CD4-positive, alpha-beta T cell (primary cell): ENCODE data around the gene SEMA6D. TPM values are rescaled to one million over a fixed set of nuclear protein-coding genes. Genes with fewer than 3 reads are reported as not detected.

Source experiments
- ATAC-seq: fragments of 200-7000 bp; cut with Tn5 transposase; one replicate; pipeline ENCODE4 v1.10.0; 2022; ENCODE audit warnings: mild to moderate bottlenecking; ENCODE audit not compliant: poor library complexity
- CTCF ChIA-PET: fragments of 350-600 bp; sonication (Branson Sonifier 250); formaldehyde crosslinking; loops from one replicate; lab custom pipeline; 2021; ENCODE audit warnings: antibody characterized with exemption, inconsistent platforms; lab: Charles Lee
- POLR2A ChIA-PET: fragments of 350-600 bp; sonication (Branson Sonifier 250); formaldehyde crosslinking; loops from one replicate; lab custom pipeline; 2021; ENCODE audit warnings: antibody characterized with exemption, inconsistent platforms; lab: Charles Lee
- DNase-seq, 14 experiments: peaks; one replicate each; pipeline ENCODE4 v3.0.0-alpha.2; 2013 to 2020; ENCODE audit warnings: mixed read lengths in 2 of 14
- H3K27ac ChIP-seq, 2 donors: one replicate each; pipeline versions ENCODE4 v1.5.1 to v1.7.0; 2013; ENCODE audit warnings: low read length in 2 of 2, low read depth in 1 of 2, mild to moderate bottlenecking in 1 of 2
- H3K27me3 ChIP-seq, 2 experiments: 1 replicate in 1 of 2; 2 replicates in 1 of 2; pipeline versions ENCODE4 v1.6.1 to v1.7.0; 2013; ENCODE audit warnings: low read length in 2 of 2, control low read depth in 1 of 2, mild to moderate bottlenecking in 1 of 2, moderate library complexity in 1 of 2; ENCODE audit not compliant: insufficient read depth in 2 of 2, control insufficient read depth in 1 of 2
- H3K36me3 ChIP-seq: one replicate; pipeline ENCODE4 v1.6.1; 2013; ENCODE audit warnings: low read length, control low read depth; ENCODE audit not compliant: insufficient read depth
- H3K4me1 ChIP-seq: one replicate; pipeline ENCODE4 v1.6.1; 2013; ENCODE audit warnings: low read length, control low read depth; ENCODE audit not compliant: insufficient read depth
- H3K4me3 ChIP-seq: one replicate; pipeline ENCODE4 v1.5.1; 2013; ENCODE audit warnings: mild to moderate bottlenecking, low read length, moderate library complexity
- H3K9me3 ChIP-seq, 2 experiments: 1 replicate in 1 of 2; 2 replicates in 1 of 2; pipeline versions ENCODE4 v1.6.1 to v1.7.0; 2013; ENCODE audit warnings: low read length in 2 of 2, mild to moderate bottlenecking in 2 of 2, control low read depth in 1 of 2, moderate library complexity in 1 of 2; ENCODE audit not compliant: control insufficient read depth in 1 of 2, insufficient read depth in 1 of 2
- H3K27ac Mint-ChIP-seq: one replicate; pipeline ENCODE4 v1.8.0; 2020; ENCODE audit warnings: mixed read lengths
- H3K27me3 Mint-ChIP-seq: one replicate; pipeline ENCODE4 v1.8.0; 2021; ENCODE audit warnings: mixed read lengths
- H3K36me3 Mint-ChIP-seq: one replicate; pipeline ENCODE4 v1.8.0; 2021; ENCODE audit warnings: low read depth, mixed read lengths
- H3K4me1 Mint-ChIP-seq: one replicate; pipeline ENCODE4 v1.8.0; 2021; ENCODE audit warnings: low read depth, mixed read lengths
- H3K4me3 Mint-ChIP-seq: one replicate; pipeline ENCODE4 v1.8.0; 2020; ENCODE audit warnings: mild to moderate bottlenecking, mixed read lengths
- H3K9me3 Mint-ChIP-seq: one replicate; pipeline ENCODE4 v1.8.0; 2020; ENCODE audit warnings: mixed read lengths
- CTCF ChIP-seq: fragments of 200-600 bp; IDR thresholded peaks from one replicate; pipeline ENCODE4 v1.8.0; 2022; ENCODE audit warnings: antibody characterized with exemption, mild to moderate bottlenecking
- intact Hi-C, 2 experiments: fragments of 100-400 bp; cut with DNase I in 1 of 2; cut with micrococcal nuclease in 1 of 2; formaldehyde crosslinking; loops; one replicate each; pipeline versions ENCODE4 v1.15.1 to v1.9.0; 2023 to 2025; cut with DNase I, micrococcal nuclease
- total RNA-seq, 174 experiments: library from RNA in 2 of 174; stranded (reverse) in 2 of 174; gene quantifications; one replicate each; pipeline ENCODE4 v1.2.3 and lab custom pipeline; 2021 to 2026

Gene SEMA6D
- total RNA-seq, 2 experiments from 2014 or later = not detected

GRCh38 chr15:47719730-47720129 lies 2.4 kb downstream of the SEMA6D start:
- no peak overlapping the region for H3K4me3 Mint-ChIP-seq
- H3K36me3 Mint-ChIP-seq = no peaks in the 10 kb centered on the region
- H3K36me3 ChIP-seq = no peaks in the 10 kb centered on the region
- no peaks in the 10 kb centered on the region for H3K4me1 ChIP-seq
- H3K27ac Mint-ChIP-seq = no peak overlapping the region
- peaks cover 7% of the 10 kb centered on the region for H3K4me1 Mint-ChIP-seq
- ChIA-PET CTCF (no interaction called here), POLR2A (no interaction called here)
- ATAC-seq (no peak), DNase-seq (no peak)
- peaks cover 78% of the 10 kb centered on the region for H3K27me3 Mint-ChIP-seq
- no peak for TF ChIP-seq CTCF
- intact Hi-C loops = no loop called here
- H3K27me3 ChIP-seq = peaks cover 10 to 60% of the 10 kb centered on the region in 2 experiments
- no peak overlapping the region for H3K4me3 ChIP-seq
- no peak overlapping the region for H3K27ac ChIP-seq
- H3K9me3 ChIP-seq = peaks cover 0 to 14% of the 10 kb centered on the region in 2 experiments
- no peaks in the 10 kb centered on the region for H3K9me3 Mint-ChIP-seq

- H3K4me1 ChIP-seq = no peaks in the 10 kb centered on the region
Observed at GRCh38 chr15:47720555-47720954, 3.2 kb downstream of the SEMA6D start.

GRCh38 chr15:47721676-47722075 lies 4.4 kb downstream of the SEMA6D start:
- intact Hi-C loops = no loop called here
- no peak for TF ChIP-seq CTCF
- Mint-ChIP-seq H3K27me3 (peaks cover 63% of the 10 kb centered on the region), H3K27ac (no peak overlapping the region), H3K9me3 (no peaks in the 10 kb centered on the region), H3K36me3 (no peaks in the 10 kb centered on the region), H3K4me3 (no peak overlapping the region), H3K4me1 (peaks cover 7% of the 10 kb centered on the region)
- H3K36me3 ChIP-seq = no peaks in the 10 kb centered on the region
- peaks cover 10 to 41% of the 10 kb centered on the region in 2 experiments for H3K27me3 ChIP-seq
- peaks cover 0 to 14% of the 10 kb centered on the region in 2 experiments for H3K9me3 ChIP-seq
- POLR2A ChIA-PET = no interaction called here
- H3K4me1 ChIP-seq = no peaks in the 10 kb centered on the region
- ATAC-seq = no peak
- DNase-seq = no peak
- no peak overlapping the region for H3K4me3 ChIP-seq
- no peak overlapping the region for H3K27ac ChIP-seq
- CTCF ChIA-PET = interaction anchor here (1.3 kb wide), 1 partner anchor 10 kb away, joined by 5 read pairs; no protein-coding TSS in a partner anchor

More at GRCh38 chr15:47720555-47720954, 3.2 kb downstream of the SEMA6D start:
- peaks cover 10 to 52% of the 10 kb centered on the region in 2 experiments for H3K27me3 ChIP-seq
- peaks cover 0 to 14% of the 10 kb centered on the region in 2 experiments for H3K9me3 ChIP-seq
- TF ChIP-seq CTCF = no peak
- H3K27ac ChIP-seq = no peak overlapping the region
- Mint-ChIP-seq H3K27me3 (peaks cover 69% of the 10 kb centered on the region), H3K36me3 (no peaks in the 10 kb centered on the region), H3K4me1 (peaks cover 7% of the 10 kb centered on the region), H3K9me3 (no peaks in the 10 kb centered on the region), H3K27ac (no peak overlapping the region), H3K4me3 (no peak overlapping the region)
- CTCF ChIA-PET = no interaction called here
- POLR2A ChIA-PET = no interaction called here
- DNase-seq = no peak
- H3K36me3 ChIP-seq = no peaks in the 10 kb centered on the region
- intact Hi-C loops = no loop called here
- no peak for ATAC-seq
- no peak overlapping the region for H3K4me3 ChIP-seq
